NCI-H1436 treated with DMSO at 0.1 percent for 48 hours (cell line): ENCODE results near the gene KCTD16.

Source experiments
- DNase-seq: peaks from one replicate; lab custom pipeline; 2025; lab: John Stamatoyannopoulos, UW

Gene KCTD16

DNA sequence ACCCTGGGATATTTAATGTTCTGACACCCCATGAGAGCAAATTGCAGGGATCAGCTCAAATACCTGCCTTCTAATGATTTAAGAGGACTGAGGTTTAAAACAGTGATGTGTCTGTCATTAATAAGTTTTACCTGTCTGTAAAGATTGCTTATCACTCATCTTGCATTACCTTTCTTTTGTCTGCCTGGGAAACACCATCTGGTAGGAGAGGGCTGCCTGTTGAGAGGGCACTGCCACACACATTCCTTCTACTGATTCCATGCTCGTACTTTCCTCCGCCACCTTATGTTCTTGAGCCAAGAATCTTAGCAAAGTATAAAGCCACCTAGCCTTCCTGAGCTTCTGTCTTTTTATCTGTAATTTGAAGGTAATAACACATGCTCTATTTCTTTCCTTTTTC, 118.6 kb downstream of the KCTD16 start:
- no peak for DNase-seq

DNA sequence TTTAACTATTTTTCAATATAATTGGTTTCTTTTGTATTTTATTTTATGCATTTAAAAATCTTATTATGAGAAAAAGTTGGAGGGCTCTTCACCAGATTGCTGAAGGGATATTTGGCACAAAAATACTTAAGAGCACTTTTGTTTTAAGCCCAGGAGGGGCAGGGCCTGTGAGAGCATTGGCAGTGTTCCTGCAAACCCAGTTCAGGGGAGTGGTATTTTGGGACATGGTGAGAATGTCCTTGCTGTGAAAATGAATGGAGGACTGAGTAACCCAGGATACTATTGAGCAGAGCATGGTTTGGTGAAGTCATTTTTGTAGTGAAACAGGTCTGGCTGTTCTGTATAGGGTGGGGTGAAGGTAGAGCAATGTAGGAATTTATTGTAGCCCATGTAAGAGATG, 121.4 kb downstream of the KCTD16 start:
- DNase-seq: no peak

DNA sequence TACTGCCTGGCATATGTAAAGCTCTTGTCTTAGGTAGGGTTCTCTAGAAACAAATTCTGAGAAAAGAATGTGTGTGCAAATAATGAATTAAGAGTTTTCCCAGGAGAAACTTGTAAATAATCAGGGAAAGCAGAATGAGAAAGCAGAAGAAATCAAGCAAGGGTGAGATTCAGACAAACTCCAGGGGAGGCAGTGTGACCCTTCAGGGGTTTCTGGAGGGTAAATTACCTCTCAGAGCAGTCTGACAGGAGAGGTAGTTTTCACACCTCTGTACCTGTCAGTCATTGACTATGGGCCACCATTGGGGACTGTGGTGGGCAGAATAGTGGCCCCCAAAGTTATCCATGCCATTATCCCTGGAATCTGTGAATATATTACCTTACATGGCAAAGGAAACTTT, 124.6 kb downstream of the KCTD16 start:
- DNase-seq: no peak

DNA sequence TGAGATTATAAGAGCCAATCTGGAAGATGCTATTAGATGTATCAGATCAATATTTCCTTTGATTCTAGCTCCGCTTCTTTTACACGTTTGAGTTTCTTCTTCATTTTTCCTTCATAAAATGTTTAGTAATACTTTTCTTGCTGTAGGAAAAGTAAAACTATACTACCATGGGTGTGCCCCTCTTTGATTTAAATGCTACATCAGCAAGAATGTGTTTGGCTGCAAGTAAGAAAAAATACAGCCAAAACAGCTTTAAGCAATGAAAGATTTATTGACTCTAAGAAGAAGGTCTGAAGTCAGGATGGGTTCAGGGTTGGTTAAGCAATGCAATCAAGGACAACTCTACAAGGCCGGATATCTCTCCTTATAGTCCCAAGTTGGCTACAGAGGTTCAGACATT, 126.4 kb downstream of the KCTD16 start:
- no peak for DNase-seq

DNA sequence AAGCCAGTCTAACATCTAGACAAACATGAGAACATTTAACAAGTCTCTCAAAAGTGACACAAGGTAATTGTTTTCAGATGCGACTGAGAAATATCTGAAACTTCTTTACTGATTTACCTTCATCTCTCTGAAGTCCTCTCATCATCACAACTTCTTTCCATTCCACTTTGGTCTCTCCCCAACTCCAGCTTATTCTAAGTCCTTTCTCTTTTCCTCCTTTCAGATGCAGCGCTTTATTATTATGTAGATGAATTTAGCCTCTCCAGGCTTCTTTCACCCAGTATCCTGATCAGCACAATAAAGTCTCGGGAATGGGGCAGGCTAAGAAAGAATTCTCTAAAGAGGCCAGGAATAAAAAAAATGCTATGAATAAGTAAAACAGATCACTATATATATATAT, 128.0 kb downstream of the KCTD16 start:
- no peak for DNase-seq

- DNase-seq: no peak
These were observed 134.0 kb downstream of the KCTD16 start for GRCh38 chr5:144304688-144305087.

GRCh38 chr5:144307736-144308135, 137.1 kb downstream of the KCTD16 start:
- no peak for DNase-seq

GRCh38 chr5:144308174-144308573, 137.5 kb downstream of the KCTD16 start:
- no peak for DNase-seq

DNA sequence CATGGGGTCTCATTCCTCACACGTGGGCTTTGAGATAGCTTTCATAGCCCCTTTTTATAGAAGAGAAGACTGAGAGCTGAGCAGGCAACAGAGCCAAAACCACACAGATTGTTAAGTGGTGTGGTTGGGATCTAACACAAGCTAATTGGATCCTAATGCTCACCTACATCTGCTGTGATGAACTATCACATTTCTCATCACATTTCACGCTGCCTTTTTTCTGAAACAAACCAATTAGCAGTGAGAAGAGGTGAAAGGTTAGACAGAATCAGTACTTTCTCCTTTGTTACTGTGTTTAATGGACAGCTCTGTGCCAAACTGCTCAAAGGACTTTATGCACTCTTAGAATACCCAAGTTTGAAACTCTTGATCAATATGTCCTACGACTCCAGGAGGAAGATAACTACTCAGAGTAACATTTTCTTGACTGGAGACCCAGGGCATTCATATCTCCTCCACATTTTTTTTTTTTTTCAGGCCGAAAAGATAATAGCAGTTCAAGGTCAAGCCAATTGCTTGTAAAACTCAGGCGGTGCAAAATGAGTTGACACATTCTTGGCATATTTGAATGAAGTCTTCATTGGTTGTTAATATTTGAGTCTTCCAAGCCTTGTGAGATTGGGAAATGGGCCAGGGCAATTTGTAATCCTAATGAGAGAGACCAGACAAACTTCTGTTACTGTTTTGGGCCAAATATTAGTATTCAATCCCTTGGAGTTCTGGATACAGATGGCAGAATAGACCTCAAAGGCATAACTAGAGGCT, 138.4 kb downstream of the KCTD16 start:
- no peak for DNase-seq

DNA sequence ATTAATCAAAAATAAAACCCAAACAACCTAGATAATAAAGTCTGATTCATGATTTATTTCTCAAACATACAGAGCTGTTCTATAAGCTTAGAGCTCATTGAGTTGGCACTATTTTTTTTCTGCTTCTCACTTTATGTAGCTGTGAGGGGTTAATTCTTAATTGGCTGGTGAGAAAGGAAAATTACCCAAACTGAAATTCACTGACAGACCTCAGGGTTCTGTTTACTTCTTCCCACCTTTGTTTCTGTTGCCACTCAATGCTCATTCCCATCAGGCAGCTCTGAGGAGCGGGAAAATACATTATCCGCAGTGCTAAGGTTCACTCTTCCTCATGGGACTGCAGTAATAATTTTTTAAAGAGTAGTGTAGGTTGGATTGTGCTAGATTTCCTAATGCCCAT, 139.9 kb downstream of the KCTD16 start:
- no peak for DNase-seq

DNA sequence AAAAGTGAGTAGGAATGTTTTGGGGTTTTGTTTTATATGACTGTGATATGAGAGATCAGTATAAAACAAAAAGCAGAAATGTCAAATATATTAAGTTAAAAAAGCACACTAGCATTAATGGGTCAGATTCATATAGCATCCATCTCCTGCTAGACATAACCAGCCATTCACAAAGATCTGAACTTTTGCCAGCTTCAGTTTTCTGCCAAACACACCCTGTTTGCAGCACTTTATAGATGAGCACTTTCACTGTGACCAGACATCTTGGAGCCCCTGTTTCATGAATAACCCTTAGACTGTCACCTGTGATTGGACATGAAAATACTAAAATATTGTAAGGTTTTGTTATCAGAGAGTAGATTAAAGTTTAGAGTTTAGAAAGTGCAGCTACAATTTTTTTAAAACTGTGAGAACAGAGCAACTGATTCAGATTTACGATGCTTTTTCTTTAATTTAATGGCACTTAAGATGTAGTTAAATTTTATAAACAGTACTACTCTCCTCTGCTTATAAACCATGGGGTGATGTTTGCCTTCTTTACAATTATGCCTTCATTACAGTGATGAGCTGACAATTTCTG, 142.6 kb downstream of the KCTD16 start:
- DNase-seq: no peak

GRCh38 chr5:144315026-144315425, 144.4 kb downstream of the KCTD16 start:
- no peak for DNase-seq

DNA sequence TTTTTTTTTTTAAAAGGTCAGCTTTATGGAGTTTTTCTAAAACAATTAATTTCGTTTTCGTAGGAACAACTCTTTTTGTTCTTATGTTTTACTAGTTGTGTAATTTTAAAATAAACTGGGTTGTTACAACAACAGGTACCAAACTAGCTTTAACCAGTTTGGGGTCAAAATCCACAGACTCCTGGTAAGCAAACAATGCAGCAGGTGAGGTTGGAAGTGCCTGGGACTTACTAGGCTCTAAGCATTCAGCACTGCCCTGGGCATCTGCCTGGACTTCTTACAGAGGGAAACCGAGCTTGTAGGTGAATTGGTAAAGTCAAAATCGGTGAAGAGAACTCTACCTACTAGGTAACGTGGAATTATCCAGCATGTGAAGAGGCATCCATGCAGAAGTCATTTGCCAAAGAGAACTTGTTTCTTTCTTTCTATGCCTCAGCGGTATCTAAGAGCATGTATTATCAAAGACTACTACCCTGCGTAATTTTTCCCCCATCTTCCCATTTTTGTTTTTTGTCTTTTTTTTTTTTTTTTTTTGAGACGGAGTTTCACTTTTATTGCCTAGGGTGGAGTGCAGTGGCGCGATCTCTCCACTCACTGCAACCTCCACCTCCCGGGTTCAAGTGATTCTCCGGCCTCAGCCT, 145.4 kb downstream of the KCTD16 start:
- no peak for DNase-seq

- no peak for DNase-seq
These were observed 147.3 kb downstream of the KCTD16 start for GRCh38 chr5:144318011-144318410.

DNA sequence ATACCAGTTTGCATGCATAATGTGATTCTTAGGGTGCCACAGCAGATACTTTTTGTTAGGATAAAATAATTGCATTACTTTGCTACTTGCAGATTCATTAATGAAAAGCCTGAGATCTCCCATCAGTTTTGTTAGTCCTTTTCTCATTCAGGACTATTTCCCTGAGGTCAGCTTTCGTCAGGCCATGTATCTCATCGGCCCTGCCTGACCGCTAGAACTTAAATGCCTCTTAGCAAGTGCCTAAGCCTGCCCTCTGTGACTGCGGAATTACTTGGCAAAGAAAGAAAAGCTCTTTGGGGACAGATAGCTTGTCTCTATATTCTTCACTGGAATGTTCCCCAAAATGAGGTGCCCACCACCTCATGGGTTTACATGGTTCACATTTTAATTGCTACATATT, 147.8 kb downstream of the KCTD16 start:
- no peak for DNase-seq

DNA sequence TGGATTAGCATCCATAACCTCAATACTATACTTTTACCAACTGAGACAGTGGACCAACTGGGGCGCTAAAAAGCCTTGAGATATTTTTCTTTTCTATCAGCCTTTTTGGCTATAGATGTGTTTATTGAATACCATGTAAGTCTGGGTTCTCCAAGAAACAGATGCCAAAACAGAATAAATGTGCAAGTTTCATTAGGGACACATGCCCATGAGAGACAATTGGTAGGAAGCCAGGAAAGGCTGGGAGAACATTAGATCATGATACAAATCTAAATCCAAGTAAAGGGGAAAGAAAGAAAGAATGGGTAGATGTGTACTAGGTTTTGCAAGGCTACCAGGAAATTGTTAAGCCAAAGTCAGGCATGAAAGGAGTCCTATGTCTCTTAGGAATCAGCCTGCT, 152.5 kb downstream of the KCTD16 start:
- DNase-seq: no peak

GRCh38 chr5:144325532-144325931, 154.9 kb downstream of the KCTD16 start:
- DNase-seq: no peak

DNA sequence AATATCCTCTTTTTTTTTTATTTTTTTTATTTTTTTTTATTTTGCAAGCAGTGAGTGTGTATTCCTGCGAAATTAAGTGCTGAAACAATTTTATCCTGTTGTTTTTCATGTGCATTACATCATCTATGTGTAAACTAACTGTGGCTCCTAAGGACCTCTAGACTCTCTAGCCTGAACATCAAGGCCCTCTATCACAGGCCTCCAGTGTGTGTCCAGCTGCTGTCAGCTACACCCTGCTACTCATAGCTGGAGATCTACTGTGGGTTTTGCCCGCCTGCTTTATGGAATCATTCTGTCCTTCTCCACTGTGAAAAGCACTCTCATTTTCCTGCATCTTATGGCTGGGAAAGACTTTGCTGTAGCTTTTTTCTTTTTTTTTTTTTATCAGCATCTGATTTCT, 157.8 kb downstream of the KCTD16 start:
- no peak for DNase-seq

- no peak for DNase-seq
These were observed 158.3 kb downstream of the KCTD16 start for GRCh38 chr5:144328980-144329379.

DNA sequence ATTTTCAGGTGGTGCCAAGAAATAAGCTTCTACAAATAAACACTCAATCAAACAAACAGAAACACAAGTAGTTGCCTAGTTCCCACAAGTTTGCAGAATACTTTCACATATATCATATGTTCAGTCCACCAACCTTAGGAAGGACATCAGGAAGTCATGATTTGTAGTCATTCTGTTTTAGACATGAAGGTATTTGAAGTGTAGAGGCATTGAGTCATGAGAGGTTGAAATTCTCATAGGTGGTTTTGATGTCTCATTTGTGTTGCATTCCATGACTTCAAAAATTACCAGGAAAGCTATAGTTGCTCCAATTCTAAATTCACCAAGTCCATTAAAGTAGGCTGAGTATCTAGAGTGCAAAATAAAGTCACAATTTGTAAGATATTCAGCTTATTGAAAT, 159.0 kb downstream of the KCTD16 start:
- no peak for DNase-seq

DNA sequence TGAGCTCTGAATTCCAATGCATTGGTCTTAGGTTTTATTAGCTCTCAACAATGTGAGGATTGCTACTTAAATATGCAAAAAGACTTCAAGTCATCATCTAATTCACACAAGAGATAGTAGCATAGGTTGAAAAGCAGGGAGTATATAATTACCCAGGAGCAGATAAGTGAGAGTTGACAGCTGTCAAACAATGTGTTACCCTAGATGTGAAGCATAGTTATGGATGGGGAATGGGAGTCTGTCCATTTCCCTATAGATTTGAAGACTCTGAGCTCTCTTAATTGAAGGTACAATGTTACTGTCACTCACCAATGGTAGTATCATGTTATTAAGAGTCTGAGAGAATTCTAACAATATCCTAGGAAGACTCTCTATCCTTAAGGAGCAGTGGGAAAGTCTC, 160.7 kb downstream of the KCTD16 start:
- no peak for DNase-seq

DNA sequence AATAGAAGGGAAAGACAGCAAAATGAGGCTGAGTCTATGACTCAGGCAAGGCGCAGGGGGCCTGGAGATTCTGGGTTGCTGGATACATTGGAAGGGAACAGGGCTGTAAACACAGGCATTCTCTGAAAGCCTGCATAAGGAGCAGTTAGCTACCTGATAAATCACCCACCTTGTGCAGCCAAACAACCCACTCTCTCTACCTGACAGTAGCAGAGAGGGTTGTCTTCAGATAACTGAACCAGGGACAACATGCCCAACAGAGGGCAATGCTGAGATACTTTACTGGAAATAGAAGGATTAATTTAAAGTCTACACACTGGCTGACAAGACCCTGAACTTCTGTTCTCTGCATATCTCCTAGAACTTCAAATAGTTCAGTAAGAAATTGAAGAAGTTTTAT, 161.6 kb downstream of the KCTD16 start:
- DNase-seq: no peak

- DNase-seq: no peak
These were observed 162.8 kb downstream of the KCTD16 start for GRCh38 chr5:144333336-144333920.
